BJ (cell line): ENCODE data around the gene ELAVL1. TPM values are rescaled to one million over a fixed set of nuclear protein-coding genes. Genes with fewer than 3 reads are reported as not detected.

ENCODE experiments used
- CTCF ChIA-PET: fragments of 350-600 bp; formaldehyde crosslinking; extraction: SDS; loops from one replicate; lab custom pipeline; 2021; ENCODE audit warnings: antibody characterized with exemption, inconsistent platforms; lab: Yijun Ruan, JAX
- POLR2A ChIA-PET: fragments of 300-600 bp; sonication (Branson Sonifier 250); formaldehyde crosslinking; extraction: SDS; loops from one replicate; lab custom pipeline; 2021; ENCODE audit warnings: antibody characterized with exemption; lab: Charles Lee
- DNase-seq: peaks from one replicate; pipeline ENCODE4 v3.0.0-alpha.2; 2011; ENCODE audit warnings: low read depth
- H3K27me3 ChIP-seq: 2 replicates; pipeline ENCODE4 v1.6.0; 2011; ENCODE audit warnings: low read length; ENCODE audit not compliant: control insufficient read depth, insufficient read depth
- H3K36me3 ChIP-seq: 2 replicates; pipeline ENCODE4 v1.5.1; 2011; ENCODE audit warnings: low read length; ENCODE audit not compliant: control insufficient read depth, insufficient read depth
- H3K4me3 ChIP-seq: 2 replicates; pipeline ENCODE4 v1.5.1; 2011; ENCODE audit warnings: low read depth, mild to moderate bottlenecking, control low read depth, low read length
- polyA plus RNA-seq: library from polyadenylated mRNA; depleted of rRNA; stranded (reverse); fragments of >200 nt; gene quantifications from 2 replicates; pipeline ENCODE4 v1.2.3, GENCODE V29; 2011
- TF ChIP-seq, protein P1 (sequence below): IDR thresholded peaks from 2 replicates; pipeline ENCODE4 v1.5.1; 2011; ENCODE audit warnings: low read depth, mild to moderate bottlenecking, control low read depth, inconsistent platforms, low read length, moderate library complexity; ENCODE audit not compliant: insufficient read depth

ELAVL1 gene
- polyA plus RNA-seq, 1 experiment = 41.2 TPM

DNA sequence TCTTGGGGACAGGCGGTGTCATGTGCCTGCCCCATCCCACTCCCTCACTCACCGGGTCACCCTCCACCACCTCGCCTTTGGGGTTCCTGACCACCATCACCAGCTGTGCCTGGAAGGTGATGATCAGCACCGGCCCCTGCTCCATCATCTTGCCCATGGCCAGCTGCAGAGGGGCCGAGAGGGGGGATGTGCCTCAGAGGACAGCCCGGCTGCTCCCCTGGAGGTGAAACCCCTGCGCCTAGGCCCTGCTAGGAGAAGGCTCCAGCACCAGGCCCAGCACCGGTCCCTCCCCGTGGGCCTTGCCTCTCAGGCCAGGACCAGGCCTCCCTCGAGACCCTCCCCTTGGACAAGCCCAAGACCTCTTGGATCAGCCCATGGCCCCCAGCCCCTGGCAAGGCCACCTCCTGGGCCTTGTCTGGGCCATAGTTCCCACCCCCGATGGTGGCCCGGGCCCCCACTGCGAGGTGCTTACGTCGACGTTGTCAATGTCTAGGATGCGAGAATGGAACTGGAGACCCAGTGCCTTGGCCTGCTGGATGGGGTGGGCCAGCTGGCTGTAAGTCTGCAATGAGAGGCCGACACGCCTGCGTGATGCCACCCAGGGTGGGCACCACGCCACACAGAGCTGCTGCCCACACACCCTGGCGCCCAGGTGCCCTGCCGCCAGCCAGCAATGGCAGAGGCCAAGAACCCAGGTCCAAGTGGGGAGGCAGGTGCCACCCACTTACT is 77.7 kb downstream of the ELAVL1 start:
- ChIA-PET CTCF (interaction anchor here (1.4 to 4.5 kb wide), 4 partner anchors 8 to 75 kb away, joined by 5 to 34 read pairs (median 6); partner anchors contain the start of gene TIMM44), POLR2A (no interaction called here)
- H3K4me3 ChIP-seq = no peak overlapping the region
- peaks cover 22% of the 10 kb centered on the region for H3K36me3 ChIP-seq
- TF ChIP-seq, protein P1, sequence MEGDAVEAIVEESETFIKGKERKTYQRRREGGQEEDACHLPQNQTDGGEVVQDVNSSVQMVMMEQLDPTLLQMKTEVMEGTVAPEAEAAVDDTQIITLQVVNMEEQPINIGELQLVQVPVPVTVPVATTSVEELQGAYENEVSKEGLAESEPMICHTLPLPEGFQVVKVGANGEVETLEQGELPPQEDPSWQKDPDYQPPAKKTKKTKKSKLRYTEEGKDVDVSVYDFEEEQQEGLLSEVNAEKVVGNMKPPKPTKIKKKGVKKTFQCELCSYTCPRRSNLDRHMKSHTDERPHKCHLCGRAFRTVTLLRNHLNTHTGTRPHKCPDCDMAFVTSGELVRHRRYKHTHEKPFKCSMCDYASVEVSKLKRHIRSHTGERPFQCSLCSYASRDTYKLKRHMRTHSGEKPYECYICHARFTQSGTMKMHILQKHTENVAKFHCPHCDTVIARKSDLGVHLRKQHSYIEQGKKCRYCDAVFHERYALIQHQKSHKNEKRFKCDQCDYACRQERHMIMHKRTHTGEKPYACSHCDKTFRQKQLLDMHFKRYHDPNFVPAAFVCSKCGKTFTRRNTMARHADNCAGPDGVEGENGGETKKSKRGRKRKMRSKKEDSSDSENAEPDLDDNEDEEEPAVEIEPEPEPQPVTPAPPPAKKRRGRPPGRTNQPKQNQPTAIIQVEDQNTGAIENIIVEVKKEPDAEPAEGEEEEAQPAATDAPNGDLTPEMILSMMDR = no peak
- no peaks in the 10 kb centered on the region for H3K27me3 ChIP-seq
- no peak for DNase-seq

DNA sequence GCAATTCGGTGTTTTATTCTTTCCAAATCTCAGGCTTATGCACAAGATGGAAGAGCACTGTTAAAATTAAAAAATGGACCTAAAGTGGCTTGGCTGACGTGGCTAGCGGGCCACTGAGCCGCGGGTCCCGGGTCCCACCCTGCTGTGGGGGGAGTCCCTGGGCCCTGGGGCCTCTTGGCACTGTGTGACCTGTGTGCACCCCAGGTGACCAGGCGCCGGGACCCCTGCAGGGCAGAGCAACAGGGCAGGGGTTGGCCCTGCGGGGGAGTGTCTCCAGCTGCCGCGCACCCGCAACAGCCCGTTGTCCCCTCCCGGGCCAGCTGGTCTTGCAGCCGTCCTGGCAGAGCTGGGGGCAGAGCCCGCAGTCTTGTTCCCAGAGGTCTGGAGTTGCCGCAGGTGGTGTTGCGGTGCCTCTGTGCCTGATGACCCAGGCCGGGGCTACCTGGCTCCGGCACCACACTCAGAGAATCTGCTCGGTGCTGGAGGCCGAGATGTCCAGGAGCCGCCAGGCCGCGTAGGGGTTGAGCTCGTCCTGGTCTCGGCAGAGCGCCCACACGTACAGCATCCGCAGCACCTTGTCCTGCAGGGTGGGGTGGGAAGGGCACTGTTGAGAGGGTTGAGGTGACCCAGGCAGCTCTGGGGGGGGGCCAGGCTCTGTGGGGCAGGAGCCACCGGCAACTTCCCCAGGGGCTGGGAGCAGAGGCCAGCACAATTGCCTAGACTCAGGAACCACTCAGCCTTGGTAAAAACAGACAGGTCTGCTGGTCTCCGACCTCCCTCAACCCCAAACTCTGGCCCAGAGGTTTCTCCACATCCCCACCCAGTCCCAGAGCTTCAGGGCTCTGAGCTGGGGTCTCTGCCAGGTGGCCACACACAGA is 78.5 kb downstream of the ELAVL1 start:
- H3K36me3 ChIP-seq = peaks cover 21% of the 10 kb centered on the region
- POLR2A ChIA-PET = no interaction called here
- TF ChIP-seq, protein P1 = no peak
- DNase-seq = no peak
- H3K4me3 ChIP-seq = no peak overlapping the region
- H3K27me3 ChIP-seq = no peaks in the 10 kb centered on the region
- CTCF ChIA-PET = interaction anchor here (1.4 to 2.4 kb wide), 4 partner anchors 9 to 74 kb away, joined by 5 to 6 read pairs (median 6); no protein-coding TSS in a partner anchor

DNA sequence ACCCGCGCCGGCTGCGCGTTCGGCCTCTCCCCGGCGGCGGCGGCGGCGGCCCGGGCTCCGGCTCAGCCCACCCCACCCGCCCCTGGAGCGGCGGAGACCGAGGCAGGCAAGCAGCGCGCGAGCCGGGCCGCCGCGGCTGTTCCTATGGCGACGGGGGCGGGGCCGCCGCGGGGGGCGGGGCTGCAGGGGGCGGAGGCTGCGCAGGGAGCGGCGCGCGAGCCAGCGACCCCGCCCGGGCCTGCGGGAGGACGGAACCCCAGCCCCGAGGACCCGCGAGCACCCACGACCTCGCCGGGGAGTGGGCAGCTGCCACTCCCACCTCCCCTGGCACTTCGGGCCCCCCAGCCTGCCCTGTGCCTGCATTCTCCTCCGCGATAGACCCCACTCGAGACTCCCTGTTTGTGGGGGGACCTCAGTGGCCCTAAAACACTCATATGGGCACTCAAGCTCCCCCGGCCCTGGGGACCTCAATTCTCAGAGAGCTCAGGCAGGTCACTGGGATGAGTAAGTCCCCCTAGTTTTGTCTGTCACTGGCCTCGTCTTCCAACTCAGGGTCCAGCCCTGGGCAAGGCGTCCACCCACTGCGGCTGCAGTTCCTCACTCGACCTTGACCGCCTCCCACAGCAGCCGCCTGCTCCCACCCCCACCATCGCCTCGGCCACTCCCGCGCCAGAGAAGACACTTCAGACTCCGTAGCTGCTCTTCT is 79.3 kb downstream of the ELAVL1 start, which contains the start of gene CTXN1:
Gene CTXN1, minus strand, starts transcription at position 115 of the 706 bp plus-strand sequence. CDS start 597 bp downstream, outside the sequence.
- peak within 1 kb of the TSS; percentile 41 for H3K4me3 ChIP-seq
- H3K36me3 ChIP-seq = peaks cover 16% of the 10 kb centered on the region
- no peak for DNase-seq
- POLR2A ChIA-PET = no interaction called here
- CTCF ChIA-PET = interaction anchor here (1.4 to 2.4 kb wide), 4 partner anchors 8 to 73 kb away, joined by 5 to 6 read pairs (median 6); no protein-coding TSS in a partner anchor
- TF ChIP-seq, protein P1 = peak; percentile 12; the same call in 1 of the 2 replicates
- no peaks in the 10 kb centered on the region for H3K27me3 ChIP-seq

DNA sequence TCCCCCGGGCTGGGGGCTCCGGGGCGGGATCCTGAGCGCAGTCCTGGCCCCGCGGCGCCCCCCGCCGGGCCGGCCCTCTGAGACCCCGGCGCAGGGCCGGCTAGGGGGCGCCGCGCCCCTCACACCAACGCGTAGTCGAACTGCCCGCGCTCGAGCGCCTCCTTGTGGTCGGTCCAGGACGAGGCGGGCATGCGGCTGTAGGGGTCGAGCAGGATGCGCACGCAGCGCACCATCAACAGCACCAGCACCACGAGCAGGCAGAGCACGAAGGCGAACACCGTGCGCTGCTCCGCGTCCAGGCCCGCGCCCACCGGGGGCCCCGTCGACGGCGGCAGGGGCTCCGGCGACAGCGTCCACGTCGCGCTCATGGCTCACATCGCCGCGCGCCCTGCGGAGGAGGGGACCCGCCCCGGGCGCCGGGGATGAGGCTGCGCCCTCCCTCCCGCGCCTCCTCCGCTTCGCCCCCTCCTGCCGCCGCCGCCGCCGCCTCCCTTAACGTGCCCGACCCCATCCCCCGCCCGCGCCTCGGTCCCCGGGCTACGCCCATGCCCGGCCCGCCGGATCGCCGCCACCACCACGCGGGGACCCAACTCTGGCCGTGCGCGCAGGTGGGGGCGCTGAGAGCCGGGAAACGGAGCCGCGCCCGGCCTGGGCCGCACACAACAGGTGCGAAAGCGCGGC is 80.1 kb downstream of the ELAVL1 start:
- ChIA-PET CTCF (interaction anchor here (2.4 kb wide), 1 partner anchor 11 kb away, joined by 5 read pairs; no protein-coding TSS in a partner anchor), POLR2A (no interaction called here)
- no peak for DNase-seq
- TF ChIP-seq, protein P1 = peak; percentile 78
- Histone ChIP-seq H3K4me3 (peak overlapping the region; percentile 41), H3K36me3 (peaks cover 12% of the 10 kb centered on the region), H3K27me3 (no peaks in the 10 kb centered on the region)
